ENCODE measurements around the gene TRAP1.

- no peak for TF ChIP-seq EZH2 (IDR thresholded peaks at IDR 0.05; ENCODE audit: low read depth)
- TF ChIP-seq, protein P1, sequence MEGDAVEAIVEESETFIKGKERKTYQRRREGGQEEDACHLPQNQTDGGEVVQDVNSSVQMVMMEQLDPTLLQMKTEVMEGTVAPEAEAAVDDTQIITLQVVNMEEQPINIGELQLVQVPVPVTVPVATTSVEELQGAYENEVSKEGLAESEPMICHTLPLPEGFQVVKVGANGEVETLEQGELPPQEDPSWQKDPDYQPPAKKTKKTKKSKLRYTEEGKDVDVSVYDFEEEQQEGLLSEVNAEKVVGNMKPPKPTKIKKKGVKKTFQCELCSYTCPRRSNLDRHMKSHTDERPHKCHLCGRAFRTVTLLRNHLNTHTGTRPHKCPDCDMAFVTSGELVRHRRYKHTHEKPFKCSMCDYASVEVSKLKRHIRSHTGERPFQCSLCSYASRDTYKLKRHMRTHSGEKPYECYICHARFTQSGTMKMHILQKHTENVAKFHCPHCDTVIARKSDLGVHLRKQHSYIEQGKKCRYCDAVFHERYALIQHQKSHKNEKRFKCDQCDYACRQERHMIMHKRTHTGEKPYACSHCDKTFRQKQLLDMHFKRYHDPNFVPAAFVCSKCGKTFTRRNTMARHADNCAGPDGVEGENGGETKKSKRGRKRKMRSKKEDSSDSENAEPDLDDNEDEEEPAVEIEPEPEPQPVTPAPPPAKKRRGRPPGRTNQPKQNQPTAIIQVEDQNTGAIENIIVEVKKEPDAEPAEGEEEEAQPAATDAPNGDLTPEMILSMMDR (conservative IDR thresholded peaks at IDR 0.05), result no peak
Measured at GRCh38 chr16:3712861-3713372, 4.4 kb downstream of the TRAP1 start.

All from PC-9 (cell line).